SHP77 treated with DMSO at 0.1 percent for 48 hours (cell line): ENCODE data around the gene CD9.
"Not testable (repeated sequence)": the region's sequence is repeated elsewhere in the genome, so short reads cannot be mapped to it uniquely, and the experiment has no call there.

Experiments used
- DNase-seq: peaks from one replicate; lab custom pipeline; 2025; lab: John Stamatoyannopoulos, UW

The CD9 gene

GRCh38 chr12:6180268-6181051 is 19.7 kb upstream of the CD9 start:
- no peak for DNase-seq

- no peak for DNase-seq
These were observed 19.0 kb upstream of the CD9 start for GRCh38 chr12:6181166-6181565.

GRCh38 chr12:6181583-6182278 is 18.5 kb upstream of the CD9 start:
- no peak for DNase-seq

- DNase-seq = no peak
These were observed 17.8 kb upstream of the CD9 start for GRCh38 chr12:6182279-6182898.

GRCh38 chr12:6183689-6184428 is 16.3 kb upstream of the CD9 start:
- no peak for DNase-seq

- no peak for DNase-seq
These were observed 14.0 kb upstream of the CD9 start for GRCh38 chr12:6185961-6186827.

GRCh38 chr12:6187948-6188793 is 12.0 kb upstream of the CD9 start:
- DNase-seq = no peak

GRCh38 chr12:6189028-6189427 is 11.2 kb upstream of the CD9 start:
- DNase-seq = no peak

GRCh38 chr12:6189952-6190598 is 10.1 kb upstream of the CD9 start:
- not testable (repeated sequence) for DNase-seq

GRCh38 chr12:6190767-6191530 is 9.3 kb upstream of the CD9 start:
- DNase-seq = not testable (repeated sequence)

- no peak for DNase-seq
These were observed 7.4 kb upstream of the CD9 start for GRCh38 chr12:6192604-6193380.

- DNase-seq = no peak
These were observed 6.1 kb upstream of the CD9 start for GRCh38 chr12:6193853-6194815.

GRCh38 chr12:6195665-6196535 is 4.3 kb upstream of the CD9 start:
- no peak for DNase-seq

- DNase-seq = no peak
These were observed 2.1 kb upstream of the CD9 start for GRCh38 chr12:6198051-6198450.

GRCh38 chr12:6198556-6198955 is 1.6 kb upstream of the CD9 start:
- no peak for DNase-seq

GRCh38 chr12:6198985-6199530 is 1.1 kb upstream of the CD9 start:
- DNase-seq = no peak
